HG02938 (cell line): Measurements from ENCODE around the gene RIOK3.
A peak's percentile ranks its signal among the peaks of the same experiment; 100 is the strongest.
"Not testable (repeated sequence)": the region's sequence is repeated elsewhere in the genome, so short reads cannot be mapped to it uniquely, and the experiment has no call there.

Experiments
- ATAC-seq: cut with Tn5 transposase; IDR thresholded peaks from one replicate; pipeline ENCODE4 v1.9.1; 2021; ENCODE audit warnings: mild to moderate bottlenecking, moderate library complexity; ENCODE audit not compliant: unreplicated experiment

RIOK3 gene

GRCh38 chr18:23451011-23451410, 2.1 kb upstream of the RIOK3 start:
- ATAC-seq = no peak

DNA sequence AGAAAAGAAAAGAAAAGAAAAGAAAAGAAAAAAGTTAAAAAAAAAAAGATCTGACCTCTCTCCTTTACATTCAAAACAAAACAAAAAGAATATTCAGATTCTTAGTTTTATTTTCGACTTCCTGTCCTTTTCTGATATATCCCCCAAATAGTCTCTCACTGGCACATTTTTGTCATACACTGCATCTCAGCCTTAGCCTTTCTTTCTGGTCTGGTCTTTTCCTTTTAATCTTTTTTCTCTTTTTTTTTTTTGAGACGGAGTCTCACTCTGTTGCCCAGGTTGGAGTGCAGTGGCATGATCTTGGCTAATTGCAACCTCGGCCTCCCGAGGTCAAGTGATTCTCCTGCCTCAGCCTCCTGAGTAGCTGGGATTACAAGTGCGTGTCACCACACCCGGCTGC, 1.6 kb upstream of the RIOK3 start:
- ATAC-seq = no peak

- ATAC-seq = no peak
Measured at GRCh38 chr18:23452347-23452727, 750 bp upstream of the RIOK3 start.

- ATAC-seq = no peak
Measured at GRCh38 chr18:23453680-23454058, 582 bp downstream of the RIOK3 start.

DNA sequence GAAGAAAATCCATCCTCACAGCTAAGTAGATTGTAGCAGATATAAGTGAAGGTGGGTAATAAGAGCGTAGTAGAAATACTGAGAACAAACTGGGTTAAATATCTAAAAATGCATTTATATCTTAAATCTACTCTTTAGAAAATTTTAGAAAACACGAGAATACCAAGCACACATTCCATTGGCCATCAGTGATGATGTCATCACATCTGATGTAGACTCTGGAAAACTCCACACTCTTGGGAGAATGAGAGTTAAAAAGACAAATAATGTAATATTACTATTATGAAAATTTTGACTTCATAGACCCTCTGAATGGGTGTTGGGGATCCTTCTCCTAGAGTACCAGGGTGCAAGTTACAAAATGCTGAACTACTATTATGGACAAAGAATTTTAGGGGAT, 3.7 kb downstream of the RIOK3 start:
- ATAC-seq = no peak

DNA sequence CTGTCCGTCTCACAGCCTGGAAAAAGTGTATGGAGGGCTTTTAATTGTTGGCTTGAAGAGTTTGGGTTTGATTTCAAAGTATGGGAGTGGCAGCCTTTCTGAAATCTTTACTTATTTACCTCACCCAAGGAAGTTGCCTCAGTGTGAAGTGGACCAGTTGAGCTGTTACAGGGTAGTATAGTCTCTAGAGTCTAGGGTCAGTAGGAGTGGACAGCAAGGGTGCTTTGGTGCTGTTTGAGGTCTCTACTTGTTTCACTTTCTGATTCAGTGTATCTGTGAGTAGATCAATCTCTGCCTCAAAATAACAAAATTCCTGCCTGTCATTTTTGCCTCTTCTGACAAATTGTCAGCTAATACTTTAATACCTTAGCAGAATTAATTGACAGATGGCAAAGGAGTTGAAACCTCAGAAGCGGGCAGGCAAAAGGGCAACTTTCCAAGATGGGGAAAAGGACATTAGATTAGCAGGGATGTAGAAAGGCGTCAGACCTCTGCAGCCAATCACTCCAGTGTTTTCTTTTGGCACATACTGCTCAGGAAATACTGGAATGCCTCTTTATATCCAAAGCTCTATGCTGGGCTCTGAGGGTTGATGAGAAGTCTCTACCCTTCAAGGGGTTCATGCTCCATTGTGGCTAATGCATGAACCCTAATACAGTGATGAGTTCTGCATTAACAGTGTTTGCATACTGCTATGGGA, 5.9 kb downstream of the RIOK3 start:
- no peak for ATAC-seq

GRCh38 chr18:23459530-23459921, 6.4 kb downstream of the RIOK3 start:
- no peak for ATAC-seq

DNA sequence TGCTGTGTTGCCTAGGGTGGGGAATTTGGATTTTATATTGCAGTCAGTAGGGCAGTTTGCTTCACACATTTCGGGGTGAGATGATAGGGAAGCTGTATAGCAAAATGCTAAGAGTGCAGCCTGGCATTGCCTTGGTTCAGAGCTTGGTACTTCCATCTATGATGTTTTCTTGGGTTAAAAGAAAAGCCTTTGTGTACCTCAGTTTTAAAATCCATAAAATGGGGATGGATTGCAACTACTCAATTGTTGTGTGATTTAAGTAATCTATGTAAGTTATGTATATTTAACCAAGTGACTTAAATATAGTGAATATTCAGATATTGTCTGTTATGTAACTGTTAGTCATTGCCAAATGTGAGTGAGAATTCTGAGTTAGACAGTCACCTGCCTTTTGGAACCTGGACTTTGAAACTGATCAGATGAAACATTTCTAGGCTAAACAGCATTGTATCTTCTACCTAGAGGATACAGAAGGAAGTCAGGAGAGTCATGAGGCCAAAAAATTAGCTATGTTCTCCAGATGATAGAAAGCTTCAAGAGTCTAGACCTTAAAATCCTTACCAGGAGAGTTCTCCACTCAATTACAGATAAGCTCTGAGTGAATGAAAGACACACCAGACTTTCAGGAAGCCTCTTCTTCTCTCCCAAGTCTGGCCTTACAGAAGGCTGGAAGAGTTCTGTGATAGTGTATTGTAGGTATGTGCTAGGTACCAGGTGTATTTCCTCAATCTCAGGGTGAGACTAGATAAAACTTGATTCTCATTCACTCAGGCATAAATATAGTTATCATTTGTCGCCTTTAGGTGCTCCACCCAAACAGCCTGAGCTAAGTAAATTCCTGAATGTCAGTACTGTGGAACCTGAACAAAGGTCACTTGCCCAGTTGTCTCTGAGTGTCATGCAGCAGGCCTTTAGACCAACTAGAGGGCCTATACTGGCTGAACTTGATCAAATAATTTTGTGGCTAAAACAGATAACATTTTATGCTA, 7.5 kb downstream of the RIOK3 start:
- ATAC-seq = no peak

GRCh38 chr18:23462876-23463275, 9.8 kb downstream of the RIOK3 start:
- no peak for ATAC-seq

DNA sequence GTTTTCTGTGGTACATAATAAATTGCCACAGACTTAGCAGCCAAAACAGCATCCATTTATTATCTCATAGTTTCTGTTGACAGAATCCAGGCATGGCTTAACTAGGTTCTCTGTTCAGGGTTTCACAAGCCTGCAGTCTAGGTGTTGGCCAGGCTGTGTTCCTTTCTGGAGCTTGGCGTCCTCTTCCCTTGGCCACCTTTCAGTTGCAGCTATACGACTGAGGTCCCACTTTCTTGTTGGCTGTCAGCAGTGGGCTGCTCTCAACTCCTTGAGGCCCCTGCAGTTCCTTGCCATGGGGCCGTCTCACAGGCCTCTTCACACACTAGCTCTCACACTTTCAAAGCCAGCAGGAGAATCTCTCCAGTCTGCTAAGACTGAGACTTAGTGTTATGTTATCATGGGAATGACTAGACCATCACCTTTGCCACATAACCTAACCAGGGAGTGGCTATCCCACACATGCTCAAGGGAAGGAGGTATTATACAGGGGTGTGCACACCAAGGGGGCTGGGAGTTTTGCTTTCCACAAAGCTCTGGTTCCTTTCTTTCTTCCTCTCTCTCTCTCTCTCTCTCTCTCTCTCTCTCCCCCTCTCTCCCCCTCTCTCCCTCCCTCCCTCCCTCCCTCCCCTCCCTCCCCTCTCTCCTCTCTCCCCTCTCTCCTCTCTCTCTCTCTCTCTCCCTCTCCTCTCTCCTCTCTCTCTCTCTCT, 15.8 kb downstream of the RIOK3 start:
- ATAC-seq = no peak

GRCh38 chr18:23470620-23471387, 17.7 kb downstream of the RIOK3 start:
- ATAC-seq = no peak

DNA sequence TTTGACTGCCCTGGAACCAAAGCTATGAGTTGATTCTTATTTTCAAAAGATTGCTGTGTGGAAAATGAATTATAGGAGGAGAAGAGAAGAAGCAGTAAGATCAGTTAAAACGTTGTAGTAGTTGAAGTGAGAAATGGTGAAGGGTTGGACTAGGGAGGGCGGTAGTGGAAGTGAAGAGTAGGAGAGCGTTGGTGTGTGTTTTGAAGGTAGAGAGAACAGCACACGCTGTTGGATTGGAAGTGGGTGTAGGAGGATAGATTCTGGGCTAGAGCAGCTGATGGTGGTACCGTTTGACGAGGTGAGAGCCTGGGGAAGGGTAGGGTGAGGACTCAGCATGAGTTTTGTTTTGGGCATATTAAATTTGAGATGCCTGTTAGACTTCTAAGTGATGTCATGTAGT, 18.4 kb downstream of the RIOK3 start:
- no peak for ATAC-seq

- no peak for ATAC-seq
Measured at GRCh38 chr18:23479829-23480505, 26.9 kb downstream of the RIOK3 start.

- ATAC-seq = no peak
Measured at GRCh38 chr18:23484561-23485182, 31.6 kb downstream of the RIOK3 start.

GRCh38 chr18:23485386-23485785, 32.3 kb downstream of the RIOK3 start:
- no peak for ATAC-seq

GRCh38 chr18:23487738-23488570, 34.9 kb downstream of the RIOK3 start:
- ATAC-seq = peak; percentile 73

- not testable (repeated sequence) for ATAC-seq
Measured at GRCh38 chr18:23489586-23489985, 36.5 kb downstream of the RIOK3 start.

GRCh38 chr18:23493654-23494053, 40.6 kb downstream of the RIOK3 start:
- no peak for ATAC-seq

GRCh38 chr18:23494992-23495391, 41.9 kb downstream of the RIOK3 start:
- ATAC-seq = no peak
